ENCODE data around the gene FAM13B.

- TF ChIP-seq, protein P1, sequence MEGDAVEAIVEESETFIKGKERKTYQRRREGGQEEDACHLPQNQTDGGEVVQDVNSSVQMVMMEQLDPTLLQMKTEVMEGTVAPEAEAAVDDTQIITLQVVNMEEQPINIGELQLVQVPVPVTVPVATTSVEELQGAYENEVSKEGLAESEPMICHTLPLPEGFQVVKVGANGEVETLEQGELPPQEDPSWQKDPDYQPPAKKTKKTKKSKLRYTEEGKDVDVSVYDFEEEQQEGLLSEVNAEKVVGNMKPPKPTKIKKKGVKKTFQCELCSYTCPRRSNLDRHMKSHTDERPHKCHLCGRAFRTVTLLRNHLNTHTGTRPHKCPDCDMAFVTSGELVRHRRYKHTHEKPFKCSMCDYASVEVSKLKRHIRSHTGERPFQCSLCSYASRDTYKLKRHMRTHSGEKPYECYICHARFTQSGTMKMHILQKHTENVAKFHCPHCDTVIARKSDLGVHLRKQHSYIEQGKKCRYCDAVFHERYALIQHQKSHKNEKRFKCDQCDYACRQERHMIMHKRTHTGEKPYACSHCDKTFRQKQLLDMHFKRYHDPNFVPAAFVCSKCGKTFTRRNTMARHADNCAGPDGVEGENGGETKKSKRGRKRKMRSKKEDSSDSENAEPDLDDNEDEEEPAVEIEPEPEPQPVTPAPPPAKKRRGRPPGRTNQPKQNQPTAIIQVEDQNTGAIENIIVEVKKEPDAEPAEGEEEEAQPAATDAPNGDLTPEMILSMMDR (IDR thresholded peaks at IDR 0.05), result no peak
- TF ChIP-seq POLR2A (IDR thresholded peaks at IDR 0.05), result no peak
Observed at GRCh38 chr5:138037271-138037670, 4.4 kb upstream of the FAM13B start.

All from Peyer's patch (tissue), 4 donors.